ENCODE results near the gene SLC44A5. TPM values are rescaled to one million over a fixed set of nuclear protein-coding genes. Genes with fewer than 3 reads are reported as not detected.

SLC44A5 gene
- total and polyA plus RNA-seq, 2 donors (not counting 1 experiment from before 2014, with no cell fraction given): 2.8 to 4.2 TPM

- Histone ChIP-seq H3K9me3 (ENCODE audit: control extremely low read depth in 1 of 3, control insufficient read depth in 2 of 3, insufficient read depth in 1 of 3, low read length in 2 of 3) (no peaks in the 10 kb centered on the region), H3K4me3 (ENCODE audit: control extremely low read depth in 1 of 5, extremely low read depth in 1 of 5, insufficient read depth in 1 of 5, low read depth in 2 of 5, low read length in 4 of 5) (no peak overlapping the region), H3K36me3 (replicated peaks in 1 of 2; ENCODE audit: control extremely low read depth in 1 of 2, control insufficient read depth in 1 of 2, extremely low read depth in 1 of 2, insufficient read depth in 2 of 2, low read length in 1 of 2) (no peaks in the 10 kb centered on the region), H3K79me2 (ENCODE audit: control insufficient read depth, insufficient read depth, low read length) (no peaks in the 10 kb centered on the region), H3K9ac (ENCODE audit: low read length) (no peak overlapping the region), H3K27me3 (replicated peaks in 1 of 4; ENCODE audit: control extremely low read depth in 1 of 4, control insufficient read depth in 3 of 4, insufficient read depth in 4 of 4, low read length in 3 of 4) (no peaks in the 10 kb centered on the region), H3K27ac (ENCODE audit: low read length in 2 of 2) (no peak overlapping the region), H4K20me1 (ENCODE audit: control insufficient read depth, insufficient read depth, low read length, poor library complexity, severe bottlenecking) (no peaks in the 10 kb centered on the region), H3K4me1 (ENCODE audit: control insufficient read depth in 2 of 2, insufficient read depth in 2 of 2, low read length in 2 of 2) (no peaks in the 10 kb centered on the region), H3K4me2 (replicated peaks; ENCODE audit: low read depth, low read length, poor library complexity, severe bottlenecking) (no peak overlapping the region), H2AFZ (ENCODE audit: insufficient read depth, low read depth, low read length, poor library complexity, severe bottlenecking) (no peak overlapping the region)
- no peak overlapping the region for H3K4me3 Mint-ChIP-seq
- TF ChIP-seq CTCF (IDR thresholded peaks at IDR 0.05): no peak
- TF ChIP-seq EZH2 (IDR thresholded peaks at IDR 0.05; ENCODE audit: borderline replicate concordance, insufficient read depth, low read depth, low read length, poor library complexity, severe bottlenecking): no peak
- DNase-seq (no peak), ATAC-seq (ENCODE audit: low read depth) (no peak)
- POLR2A ChIA-PET: no interaction called here
- no CpG with 5 or more reads among the region's 1 CpG for WGBS (ENCODE audit: insufficient coverage)
- H3K27ac Mint-ChIP-seq: no peak overlapping the region
- CTCF ChIA-PET: no interaction called here
- intact Hi-C loops (cut with micrococcal nuclease): no loop called here
- H3K27me3 Mint-ChIP-seq: no peaks in the 10 kb centered on the region
- H3K9me3 Mint-ChIP-seq (ENCODE audit: insufficient read depth): no peaks in the 10 kb centered on the region
- no peaks in the 10 kb centered on the region for H3K4me1 Mint-ChIP-seq
Measured at GRCh38 chr1:75171876-75172275, 439.0 kb downstream of the SLC44A5 start.

DNA sequence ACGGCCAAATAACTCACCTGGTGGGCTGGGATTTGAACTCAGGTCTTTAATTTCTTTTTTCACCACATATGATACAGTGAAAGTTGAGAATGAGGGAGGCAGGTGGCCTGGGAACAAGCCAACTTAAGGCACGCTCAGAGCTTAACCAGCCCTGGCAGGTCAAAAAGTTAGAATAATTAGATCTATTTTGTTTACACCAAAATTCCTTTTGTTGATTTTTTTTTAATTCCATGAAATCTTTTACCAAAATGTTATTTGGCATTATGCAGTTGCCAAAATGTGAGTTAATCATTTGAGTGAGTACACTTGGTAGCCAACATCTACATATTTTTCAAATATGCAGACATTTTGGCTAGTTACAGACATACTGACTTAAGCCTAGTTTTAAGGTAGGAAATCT is 439.9 kb downstream of the SLC44A5 start:
- Histone ChIP-seq H3K36me3 (replicated peaks in 1 of 2; ENCODE audit: control extremely low read depth in 1 of 2, control insufficient read depth in 1 of 2, extremely low read depth in 1 of 2, insufficient read depth in 2 of 2, low read length in 1 of 2) (no peaks in the 10 kb centered on the region), H3K27ac (ENCODE audit: low read length in 2 of 2) (no peak overlapping the region), H3K9me3 (ENCODE audit: control extremely low read depth in 1 of 3, control insufficient read depth in 2 of 3, insufficient read depth in 1 of 3, low read length in 2 of 3) (no peaks in the 10 kb centered on the region), H2AFZ (ENCODE audit: insufficient read depth, low read depth, low read length, poor library complexity, severe bottlenecking) (no peak overlapping the region), H3K4me2 (replicated peaks; ENCODE audit: low read depth, low read length, poor library complexity, severe bottlenecking) (no peak overlapping the region), H3K79me2 (ENCODE audit: control insufficient read depth, insufficient read depth, low read length) (no peaks in the 10 kb centered on the region), H3K4me3 (ENCODE audit: control extremely low read depth in 1 of 5, extremely low read depth in 1 of 5, insufficient read depth in 1 of 5, low read depth in 2 of 5, low read length in 4 of 5) (no peak overlapping the region), H3K27me3 (replicated peaks in 1 of 4; ENCODE audit: control extremely low read depth in 1 of 4, control insufficient read depth in 3 of 4, insufficient read depth in 4 of 4, low read length in 3 of 4) (no peaks in the 10 kb centered on the region), H3K4me1 (ENCODE audit: control insufficient read depth in 2 of 2, insufficient read depth in 2 of 2, low read length in 2 of 2) (no peaks in the 10 kb centered on the region), H3K9ac (ENCODE audit: low read length) (no peak overlapping the region), H4K20me1 (ENCODE audit: control insufficient read depth, insufficient read depth, low read length, poor library complexity, severe bottlenecking) (no peaks in the 10 kb centered on the region)
- DNase-seq: no peak
- H3K27me3 Mint-ChIP-seq: no peaks in the 10 kb centered on the region
- no peaks in the 10 kb centered on the region for H3K9me3 Mint-ChIP-seq (ENCODE audit: insufficient read depth)
- no peak overlapping the region for H3K27ac Mint-ChIP-seq
- WGBS (ENCODE audit: insufficient coverage): no CpG with 5 or more reads among the region's 2 CpGs
- POLR2A ChIA-PET: no interaction called here
- no peak overlapping the region for H3K4me3 Mint-ChIP-seq
- intact Hi-C loops (cut with micrococcal nuclease): no loop called here
- no peaks in the 10 kb centered on the region for H3K4me1 Mint-ChIP-seq
- CTCF ChIA-PET: no interaction called here
- no peak for ATAC-seq (ENCODE audit: low read depth)
- TF ChIP-seq CTCF (IDR thresholded peaks at IDR 0.05): no peak
- TF ChIP-seq EZH2 (IDR thresholded peaks at IDR 0.05; ENCODE audit: borderline replicate concordance, insufficient read depth, low read depth, low read length, poor library complexity, severe bottlenecking): no peak
